Fibroblast of skin of left quadriceps (primary cell): ENCODE results near the gene SEC22A.

Experiments
- DNase-seq, 2 experiments: peaks; one replicate each; pipeline ENCODE4 v3.0.0-alpha.2; 2013; ENCODE audit warnings: low read depth in 2 of 2

Gene SEC22A

GRCh38 chr3:123262868-123263267 is 61.1 kb downstream of the SEC22A start:
- DNase-seq = no peak

GRCh38 chr3:123263941-123264340 is 62.2 kb downstream of the SEC22A start:
- no peak for DNase-seq

GRCh38 chr3:123267821-123268220 is 66.1 kb downstream of the SEC22A start:
- DNase-seq = no peak

GRCh38 chr3:123270818-123271217 is 69.1 kb downstream of the SEC22A start:
- DNase-seq = no peak

GRCh38 chr3:123271466-123272159 is 69.9 kb downstream of the SEC22A start:
- no peak for DNase-seq

GRCh38 chr3:123272547-123272946 is 70.8 kb downstream of the SEC22A start:
- DNase-seq = no peak

- no peak for DNase-seq
Observed at GRCh38 chr3:123275691-123276090, 73.9 kb downstream of the SEC22A start.

GRCh38 chr3:123276346-123277006 is 74.7 kb downstream of the SEC22A start:
- DNase-seq = no peak

GRCh38 chr3:123277106-123277505 is 75.4 kb downstream of the SEC22A start:
- no peak for DNase-seq

- no peak for DNase-seq
Observed at GRCh38 chr3:123278446-123278845, 76.7 kb downstream of the SEC22A start.

- DNase-seq = no peak
Observed at GRCh38 chr3:123279121-123279520, 77.4 kb downstream of the SEC22A start.

- no peak for DNase-seq
Observed at GRCh38 chr3:123281406-123281805, 79.7 kb downstream of the SEC22A start.

GRCh38 chr3:123281929-123282328 is 80.2 kb downstream of the SEC22A start:
- no peak for DNase-seq

GRCh38 chr3:123282461-123282860 is 80.7 kb downstream of the SEC22A start:
- DNase-seq = no peak

- DNase-seq = no peak
Observed at GRCh38 chr3:123283074-123283473, 81.3 kb downstream of the SEC22A start.

- no peak for DNase-seq
Observed at GRCh38 chr3:123283657-123284398, 82.1 kb downstream of the SEC22A start.

GRCh38 chr3:123284399-123285010 is 82.8 kb downstream of the SEC22A start:
- DNase-seq = no peak

- no peak for DNase-seq
Observed at GRCh38 chr3:123285066-123285465, 83.3 kb downstream of the SEC22A start.

GRCh38 chr3:123285479-123285878 is 83.7 kb downstream of the SEC22A start:
- DNase-seq = no peak

- DNase-seq = no peak
Observed at GRCh38 chr3:123285931-123286307, 84.2 kb downstream of the SEC22A start.

- DNase-seq = peak; percentile 19 to 27
Observed at GRCh38 chr3:123286308-123287023, 84.7 kb downstream of the SEC22A start.
